HG03280 (cell line): ENCODE results near the gene JPH4.

Experiments used
- ATAC-seq: cut with Tn5 transposase; IDR thresholded peaks from one replicate; pipeline ENCODE4 v1.9.1; 2021; ENCODE audit warnings: mild to moderate bottlenecking, moderate library complexity; ENCODE audit not compliant: unreplicated experiment

JPH4 gene

GRCh38 chr14:23565626-23566025, 13.0 kb downstream of the JPH4 start:
- no peak for ATAC-seq

DNA sequence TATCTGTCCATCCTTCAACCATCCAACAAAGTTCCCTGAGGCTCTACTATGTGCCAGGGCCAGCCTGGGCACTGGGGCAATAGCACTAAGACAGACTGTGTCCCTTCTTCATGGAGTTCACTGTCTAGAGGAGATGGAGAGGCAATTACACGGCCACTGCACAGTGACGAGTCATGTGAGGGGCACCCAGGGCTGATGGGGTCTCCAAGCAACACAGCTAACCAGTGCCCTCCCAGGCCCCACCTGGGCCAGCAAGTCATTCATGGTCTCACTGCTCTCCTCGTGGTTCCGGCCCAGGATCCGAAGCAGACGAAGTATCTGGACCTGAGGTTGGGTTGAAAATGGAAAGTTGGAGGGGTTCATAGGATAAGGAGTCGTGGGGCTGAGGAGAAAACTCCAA, 13.7 kb downstream of the JPH4 start:
- ATAC-seq: no peak

- no peak for ATAC-seq
These were observed 14.3 kb downstream of the JPH4 start for GRCh38 chr14:23564181-23564812.

DNA sequence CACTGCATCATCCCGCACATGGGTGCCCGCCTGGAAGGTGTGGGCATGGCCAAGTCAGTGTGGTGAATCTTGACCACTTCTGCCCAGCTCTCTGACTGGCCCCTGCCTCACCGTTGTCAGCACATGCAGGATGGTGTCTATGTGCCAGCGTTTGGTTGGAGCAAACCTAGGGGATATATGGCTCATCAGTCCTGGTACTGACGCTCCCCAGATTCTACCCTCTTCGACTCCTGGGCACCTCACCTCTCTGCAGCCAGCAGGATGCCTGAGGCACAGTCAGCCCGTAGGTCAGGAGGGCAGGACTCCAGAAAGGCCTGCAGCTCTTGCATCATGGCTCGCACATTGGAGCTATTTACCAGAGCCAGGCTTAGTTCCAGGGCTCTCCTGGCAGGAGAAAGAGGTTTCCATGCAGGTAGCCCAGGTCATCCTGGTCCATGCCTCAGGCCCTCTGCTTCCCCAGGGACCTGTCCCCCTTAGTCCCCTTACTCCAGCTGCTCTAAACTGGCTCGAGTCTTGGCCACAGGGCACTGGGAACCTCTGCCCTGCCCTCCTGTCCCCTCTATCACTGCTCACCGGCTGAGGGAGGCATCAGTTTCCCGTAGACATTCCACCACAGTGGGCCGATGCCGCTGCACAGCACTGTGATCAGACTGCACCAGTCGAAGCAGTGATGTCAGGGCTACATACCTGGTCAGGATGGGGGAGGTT, 15.0 kb downstream of the JPH4 start:
- no peak for ATAC-seq

GRCh38 chr14:23562822-23563472, 15.6 kb downstream of the JPH4 start:
- ATAC-seq: no peak

GRCh38 chr14:23561873-23562821, 16.4 kb downstream of the JPH4 start:
- no peak for ATAC-seq

DNA sequence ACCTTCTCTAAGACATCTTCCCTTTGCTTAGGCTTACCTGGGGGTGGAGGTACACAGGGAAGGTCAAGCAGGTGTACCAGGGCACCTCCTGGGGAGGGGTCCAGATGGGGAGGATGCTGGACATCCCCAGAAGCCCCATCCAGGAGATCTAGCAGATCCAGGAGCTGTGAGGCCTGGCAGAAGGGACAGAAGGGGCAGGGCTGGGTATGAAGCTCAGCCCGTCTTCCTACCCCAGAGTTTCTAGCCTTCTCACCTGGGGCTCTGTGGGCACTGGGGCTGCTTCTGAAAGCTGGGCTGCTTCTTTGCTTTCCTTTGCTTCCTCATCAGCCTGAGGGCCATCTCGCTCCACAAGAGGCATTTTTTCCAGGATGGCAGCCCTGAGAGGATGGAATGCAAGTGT, 17.3 kb downstream of the JPH4 start:
- no peak for ATAC-seq

GRCh38 chr14:23559926-23560520, 18.6 kb downstream of the JPH4 start:
- no peak for ATAC-seq

- ATAC-seq: no peak
These were observed 19.3 kb downstream of the JPH4 start for GRCh38 chr14:23559010-23559925.

DNA sequence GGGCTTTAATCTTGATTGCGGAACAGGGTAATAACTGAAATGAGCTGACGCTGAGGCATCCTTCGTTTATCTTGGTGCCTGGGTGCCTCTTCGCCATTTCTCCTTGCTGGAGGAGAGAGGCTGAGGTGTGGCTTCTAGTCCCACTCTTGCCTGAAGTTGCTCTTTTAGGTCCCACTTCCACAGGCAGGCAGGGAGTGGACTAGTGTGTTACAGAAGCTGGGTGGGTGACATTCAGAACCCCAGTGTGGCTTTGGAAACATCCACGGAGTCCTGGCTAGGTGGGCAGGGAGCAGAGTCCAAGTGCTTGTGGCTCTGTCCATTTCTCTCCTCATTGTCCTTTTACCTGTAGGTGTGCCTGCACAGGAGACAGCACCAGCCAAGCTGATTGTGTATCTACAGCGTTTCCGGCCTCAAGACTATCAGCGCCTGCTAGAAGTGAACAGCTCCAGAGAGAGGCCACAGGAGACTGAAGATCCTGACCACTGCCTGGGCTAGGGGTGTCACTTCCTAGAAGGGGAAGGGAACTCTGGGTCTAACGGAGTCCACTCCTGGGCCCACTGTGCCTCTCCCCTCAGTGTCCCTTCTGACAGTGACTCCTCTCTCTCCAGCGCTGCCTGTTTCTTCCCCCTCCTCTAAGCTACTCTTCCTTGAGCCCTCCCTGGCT, 20.1 kb downstream of the JPH4 start:
- ATAC-seq: no peak

- ATAC-seq: no peak
These were observed 20.6 kb downstream of the JPH4 start for GRCh38 chr14:23557946-23558345.

GRCh38 chr14:23557521-23557920, 21.1 kb downstream of the JPH4 start:
- no peak for ATAC-seq

- ATAC-seq: no peak
These were observed 21.7 kb downstream of the JPH4 start for GRCh38 chr14:23556700-23557440.

- ATAC-seq: peak; percentile 87
These were observed 22.5 kb downstream of the JPH4 start, which contains the start of gene THTPA for GRCh38 chr14:23555882-23556699. TSS of gene THTPA (plus strand) at chr14:23556271. CDS start at chr14:23556758, 487 bp downstream.

DNA sequence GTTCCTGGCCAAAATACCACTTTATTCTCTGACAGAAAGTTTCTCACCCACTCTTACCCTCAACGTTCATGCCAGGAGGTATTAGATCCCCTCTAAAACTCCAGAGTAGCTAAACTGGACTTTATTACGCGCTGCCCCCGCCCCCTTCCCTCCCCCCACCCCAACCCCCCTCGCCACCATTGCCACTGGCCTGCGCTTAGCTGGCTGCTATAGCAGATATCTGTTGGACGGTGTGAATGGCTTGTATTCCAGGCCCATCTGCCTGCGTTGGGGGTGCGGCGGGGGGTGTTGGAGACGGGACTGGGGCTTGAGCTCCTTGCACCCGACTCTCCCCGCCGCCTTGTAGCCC, 23.1 kb downstream of the JPH4 start:
- no peak for ATAC-seq

GRCh38 chr14:23551266-23552028, 27.1 kb downstream of the JPH4 start, which contains the start of gene ZFHX2:
TSS of gene ZFHX2 (minus strand) at chr14:23551765. CDS start at chr14:23535325, 16,440 bp downstream.
- peak; percentile 53 for ATAC-seq

- no peak for ATAC-seq
These were observed 27.8 kb downstream of the JPH4 start for GRCh38 chr14:23550812-23551265.
